Keratinocyte (primary cell): Measurements from ENCODE around the gene MINK1. TPM values are rescaled to one million over a fixed set of nuclear protein-coding genes. Genes with fewer than 3 reads are reported as not detected.

ENCODE experiments used
- DNase-seq: peaks from one replicate; pipeline ENCODE4 v3.0.0-alpha.2; 2011; ENCODE audit warnings: low read depth, missing footprints, low spot score
- FAIRE-seq: peaks from 2 replicates; lab custom pipeline; 2011; peaks lifted over from hg19 to GRCh38; lab: Jason Lieb, UNC
- H2AFZ ChIP-seq: 2 replicates; pipeline ENCODE4 v1.6.0; 2012; ENCODE audit warnings: low read length, control low read depth, inconsistent platforms; ENCODE audit not compliant: control insufficient read depth
- H3K27ac ChIP-seq: 2 replicates; pipeline ENCODE4 v1.5.1; 2011; ENCODE audit warnings: low read length; ENCODE audit not compliant: control insufficient read depth, insufficient read depth
- H3K27me3 ChIP-seq: 3 replicates; pipeline ENCODE4 v1.6.0; 2011; ENCODE audit warnings: low read length; ENCODE audit not compliant: control insufficient read depth, insufficient read depth; ENCODE audit errors: extremely low read depth
- H3K36me3 ChIP-seq, 2 experiments: 2 replicates in 1 of 2; 3 replicates in 1 of 2; pipeline ENCODE4 v1.5.1; 2011; ENCODE audit warnings: low read length in 2 of 2, mild to moderate bottlenecking in 1 of 2; ENCODE audit not compliant: control insufficient read depth in 2 of 2, insufficient read depth in 2 of 2; ENCODE audit errors: extremely low read depth in 1 of 2
- H3K4me1 ChIP-seq: 3 replicates; pipeline ENCODE4 v1.5.1; 2011; ENCODE audit warnings: low read length; ENCODE audit not compliant: control insufficient read depth, insufficient read depth; ENCODE audit errors: extremely low read depth
- H3K4me2 ChIP-seq: 3 replicates; pipeline ENCODE4 v1.6.0; 2011; ENCODE audit warnings: low read depth, low read length; ENCODE audit not compliant: control insufficient read depth, insufficient read depth; ENCODE audit errors: extremely low read depth
- H3K4me3 ChIP-seq, 3 experiments: fragments of 200-600 bp in 1 of 3; sonication (generic) in 1 of 3; 2 replicates in 2 of 3; 3 replicates in 1 of 3; pipeline ENCODE4 v1.5.1; 2011 to 2016; ENCODE audit warnings: low read length in 3 of 3, mild to moderate bottlenecking in 3 of 3, control low read depth in 2 of 3, inconsistent platforms in 1 of 3, low read depth in 1 of 3, mixed read lengths in 1 of 3, mixed run types in 1 of 3, moderate library complexity in 1 of 3; ENCODE audit not compliant: control insufficient read depth in 2 of 3, insufficient read depth in 2 of 3; ENCODE audit errors: extremely low read depth in 1 of 3
- H3K79me2 ChIP-seq: 2 replicates; pipeline ENCODE4 v1.6.0; 2012; ENCODE audit warnings: low read length; ENCODE audit not compliant: control insufficient read depth, insufficient read depth
- H3K9ac ChIP-seq: 3 replicates; pipeline ENCODE4 v1.6.0; 2011; ENCODE audit warnings: low read length; ENCODE audit not compliant: control insufficient read depth, insufficient read depth; ENCODE audit errors: extremely low read depth
- H3K9me1 ChIP-seq: 3 replicates; pipeline ENCODE4 v1.6.0; 2011; ENCODE audit warnings: low read length; ENCODE audit not compliant: control insufficient read depth, insufficient read depth; ENCODE audit errors: extremely low read depth
- H3K9me3 ChIP-seq: 2 replicates; pipeline ENCODE4 v1.5.1; 2012; ENCODE audit warnings: low read depth, low read length; ENCODE audit not compliant: control insufficient read depth
- H4K20me1 ChIP-seq: 3 replicates; pipeline ENCODE4 v1.6.0; 2011; ENCODE audit warnings: low read length; ENCODE audit not compliant: control insufficient read depth, insufficient read depth; ENCODE audit errors: extremely low read depth
- CTCF ChIP-seq, 3 experiments: IDR thresholded peaks in 1 of 3; conservative IDR thresholded peaks in 1 of 3; optimal IDR thresholded peaks in 1 of 3; 2 replicates in 2 of 3; 3 replicates in 1 of 3; pipeline versions ENCODE3 to v1.5.1; 2011; ENCODE audit warnings: low read length in 3 of 3, mild to moderate bottlenecking in 3 of 3, moderate library complexity in 2 of 3, control low read depth in 1 of 3, inconsistent platforms in 1 of 3; ENCODE audit not compliant: insufficient read depth in 2 of 3; ENCODE audit errors: extremely low read depth in 1 of 3
- EZH2 ChIP-seq: IDR thresholded peaks from one replicate; pipeline ENCODE4 v1.6.1; 2012; ENCODE audit warnings: inconsistent platforms, mild to moderate bottlenecking, low read length, moderate library complexity
- dilution Hi-C: fragments of 300-500 bp; cut with MboI; formaldehyde crosslinking; loops from one replicate; pipeline ENCODE4 v1.7.0; 2020; ENCODE audit warnings: low sequenced_read_pairs; ENCODE audit not compliant: extremely low pct_ligation_motif_present
- polyA plus RNA-seq, 5 experiments: library from polyadenylated mRNA; depleted of rRNA in 3 of 5; stranded (reverse) in 3 of 5; stranded (forward) in 1 of 5; unstranded in 1 of 5; fragments of >200 nt; gene quantifications; 1 replicate in 1 of 5; 2 replicates in 3 of 5; 3 replicates in 1 of 5; pipeline versions ENCODE4 v1.2.1 to v1.2.3, GENCODE V29; 2011 to 2012; ENCODE audit warnings: missing spikeins in 2 of 5, low read depth in 1 of 5, low replicate concordance in 1 of 5

MINK1 gene
- polyA plus RNA-seq, 1 donor (not counting 4 experiments of a cell fraction or from before 2014, with no cell fraction given) = 82.8 TPM

- Histone ChIP-seq H3K4me3 (peak overlapping the region; percentile 88 to 93 (median 91)), H3K9me3 (no peaks in the 10 kb centered on the region), H3K27me3 (no peaks in the 10 kb centered on the region), H3K79me2 (peaks cover 57% of the 10 kb centered on the region), H3K9me1 (no peaks in the 10 kb centered on the region), H3K27ac (peak overlapping the region; percentile 98), H3K36me3 (peaks cover 28 to 31% of the 10 kb centered on the region in 2 experiments), H3K4me1 (peaks cover 40% of the 10 kb centered on the region), H2AFZ (peak overlapping the region; percentile 94), H3K9ac (peak overlapping the region; percentile 97), H4K20me1 (peaks cover 4% of the 10 kb centered on the region), H3K4me2 (peak overlapping the region; percentile 100)
- FAIRE-seq (no peak), DNase-seq (no peak)
- no peak for TF ChIP-seq CTCF (optimal IDR thresholded peaks at IDR 0.05 in 1 of 3, IDR thresholded peaks at IDR 0.05 in 1 of 3, conservative IDR thresholded peaks at IDR 0.05 in 1 of 3; ENCODE audit: extremely low read depth in 1 of 3, insufficient read depth in 2 of 3, low read length in 3 of 3)
- TF ChIP-seq EZH2 = no peak
- dilution Hi-C loops = loop anchor here (10.0 kb wide), 1 partner anchor 64 kb away; no protein-coding TSS in a partner anchor
These were observed 107.6 kb downstream of the MINK1 start for GRCh38 chr17:4940555-4941318.

- FAIRE-seq (no peak), DNase-seq (no peak)
- Histone ChIP-seq H3K36me3 (peaks cover 31 to 32% of the 10 kb centered on the region in 2 experiments), H3K4me1 (peaks cover 44% of the 10 kb centered on the region), H3K27ac (peak overlapping the region; percentile 98), H3K4me2 (peak overlapping the region; percentile 100), H2AFZ (no peak overlapping the region), H3K9me1 (no peaks in the 10 kb centered on the region), H3K4me3 (peak overlapping the region; percentile 88 to 93 (median 91)), H3K9ac (peak overlapping the region; percentile 97), H3K27me3 (no peaks in the 10 kb centered on the region), H3K79me2 (peaks cover 62% of the 10 kb centered on the region), H3K9me3 (no peaks in the 10 kb centered on the region), H4K20me1 (peaks cover 7% of the 10 kb centered on the region)
- TF ChIP-seq EZH2 (no peak), CTCF (optimal IDR thresholded peaks at IDR 0.05 in 1 of 3, IDR thresholded peaks at IDR 0.05 in 1 of 3, conservative IDR thresholded peaks at IDR 0.05 in 1 of 3; ENCODE audit: extremely low read depth in 1 of 3, insufficient read depth in 2 of 3, low read length in 3 of 3) (no peak)
- dilution Hi-C loops = loop anchor here (10.0 kb wide), 1 partner anchor 64 kb away; no protein-coding TSS in a partner anchor
These were observed 108.1 kb downstream of the MINK1 start for GRCh38 chr17:4941319-4941610.
